K562 (cell line): ENCODE data around the gene HCAR1. TPM values are rescaled to one million over a fixed set of nuclear protein-coding genes. Genes with fewer than 3 reads are reported as not detected.

ENCODE experiments used
- BDP1 ChIP-seq: IDR thresholded peaks from 3 replicates; pipeline ENCODE4 v1.6.1; 2011; ENCODE audit not compliant: insufficient read length, insufficient read depth
- C11orf30 ChIP-seq: fragments of 450-650 bp; IDR thresholded peaks from 2 replicates; pipeline ENCODE4 v1.6.1; 2016; ENCODE audit warnings: low read depth, mild to moderate bottlenecking
- CBX1 ChIP-seq: sonication (generic); IDR thresholded peaks from 2 replicates; pipeline ENCODE4 v1.6.1; 2016; ENCODE audit warnings: antibody characterized with exemption, low read depth, mild to moderate bottlenecking
- CBX5 ChIP-seq: IDR thresholded peaks from 2 replicates; pipeline ENCODE4 v1.6.1; 2014; ENCODE audit warnings: low read depth, borderline replicate concordance
- DMBX1 ChIP-seq: fragments of 250-450 bp; sonication (Bioruptor Pico); IDR thresholded peaks from 2 replicates; pipeline ENCODE4 v1.8.0; 2022; ENCODE audit warnings: inconsistent platforms, mild to moderate bottlenecking, moderate library complexity, borderline replicate concordance
- FOXK1 ChIP-seq: sonication (generic); formaldehyde crosslinking; IDR thresholded peaks from 2 replicates; pipeline ENCODE4 v1.8.0; 2022; ENCODE audit warnings: missing genetic modification reagents, mild to moderate bottlenecking, borderline replicate concordance
- GATAD2B ChIP-seq: fragments of 450-650 bp; IDR thresholded peaks from 2 replicates; pipeline ENCODE4 v1.6.1; 2017; ENCODE audit warnings: mild to moderate bottlenecking, borderline replicate concordance
- HEY1 ChIP-seq: fragments of 250-450 bp; sonication (Bioruptor Pico); IDR thresholded peaks from 2 replicates; pipeline ENCODE4 v1.5.0; 2020; ENCODE audit warnings: mild to moderate bottlenecking, moderate library complexity, borderline replicate concordance
- HMGN3 ChIP-seq: IDR thresholded peaks from 2 replicates; pipeline ENCODE4 v1.6.1; 2011; ENCODE audit warnings: borderline replicate concordance, low read depth, mild to moderate bottlenecking, mixed read lengths, low read length; ENCODE audit not compliant: insufficient read length; ENCODE audit errors: extremely low read depth
- HNRNPH1 ChIP-seq: fragments of 200-400 bp; formaldehyde crosslinking; optimal IDR thresholded peaks from 2 replicates; pipeline ENCODE3; 2017; ENCODE audit warnings: low read depth, mild to moderate bottlenecking, low read length, moderate library complexity
- MEF2D ChIP-seq: conservative IDR thresholded peaks from 2 replicates; pipeline ENCODE4 v1.6.1; 2016; ENCODE audit warnings: low read depth, missing genetic modification characterization, missing compliant biosample characterization
- NR3C1 ChIP-seq: sonication (generic); formaldehyde crosslinking; IDR thresholded peaks from 2 replicates; pipeline ENCODE4 v1.8.1; 2022; ENCODE audit warnings: missing genetic modification reagents
- NR4A1 ChIP-seq, 2 experiments: fragments of 250-450 bp in 1 of 2; fragments of 450-650 bp in 1 of 2; sonication (Bioruptor Pico) in 1 of 2; IDR thresholded peaks; 2 replicates each; pipeline versions ENCODE4 v1.4.0 to v1.6.1; 2016 to 2020; ENCODE audit warnings: mild to moderate bottlenecking in 2 of 2, missing compliant biosample characterization in 1 of 2, missing genetic modification characterization in 1 of 2, moderate library complexity in 1 of 2
- POLR2G ChIP-seq: fragments of 200-400 bp; formaldehyde crosslinking; IDR thresholded peaks from 2 replicates; pipeline ENCODE4 v1.6.1; 2017; ENCODE audit warnings: low read depth, mild to moderate bottlenecking, antibody characterized with exemption, low read length, moderate library complexity
- RBM14 ChIP-seq: fragments of 200-400 bp; formaldehyde crosslinking; IDR thresholded peaks from 2 replicates; pipeline ENCODE4 v1.6.1; 2018; ENCODE audit warnings: low read depth, mild to moderate bottlenecking, low read length, moderate library complexity, borderline replicate concordance; ENCODE audit not compliant: insufficient read depth
- TBP ChIP-seq: optimal IDR thresholded peaks from 2 replicates; pipeline ENCODE3; 2011; ENCODE audit warnings: low read depth, low read length, improper control_type of control experiment
- U2AF2 ChIP-seq: fragments of 200-400 bp; formaldehyde crosslinking; optimal IDR thresholded peaks from 2 replicates; pipeline ENCODE3; 2017; ENCODE audit warnings: low read depth, mild to moderate bottlenecking, low read length
- XRCC3 ChIP-seq: fragments of 450-650 bp; IDR thresholded peaks from 2 replicates; pipeline ENCODE4 v1.6.1; 2017; ENCODE audit warnings: mild to moderate bottlenecking, moderate library complexity
- ZNF174 ChIP-seq: fragments of 250-450 bp; sonication (Bioruptor Pico); IDR thresholded peaks from 2 replicates; pipeline ENCODE4 v1.4.0; 2020; ENCODE audit warnings: mild to moderate bottlenecking
- ZNF217 ChIP-seq: sonication (generic); formaldehyde crosslinking; IDR thresholded peaks from 2 replicates; pipeline ENCODE4 v1.8.0; 2022; ENCODE audit warnings: mild to moderate bottlenecking, missing genetic modification reagents
- ZNF551 ChIP-seq: fragments of 250-450 bp; sonication (Bioruptor Pico); IDR thresholded peaks from 2 replicates; pipeline ENCODE4 v1.5.0; 2021; ENCODE audit warnings: mild to moderate bottlenecking, moderate library complexity
- polyA plus RNA-seq, 8 experiments: library from polyadenylated mRNA; depleted of rRNA in 4 of 8; stranded (reverse) in 5 of 8; unstranded in 3 of 8; fragments of >200 nt; fragmentation: Nextera tagmentation in 2 of 8; fragmentation: Illumina TruSeq in 1 of 8; extraction: Ambion mirVana in 2 of 8; extraction: Trizol in 1 of 8; gene quantifications; 2 replicates each; pipeline versions ENCODE4 v1.2.1 to v1.2.3, GENCODE V29; 2011 to 2014; ENCODE audit warnings: inconsistent platforms in 1 of 8, missing spikeins in 1 of 8
- total RNA-seq, 7 experiments: library from RNA; depleted of rRNA in 6 of 7; stranded (reverse); fragments of >200 nt in 6 of 7; fragmentation: Illumina TruSeq in 2 of 7; extraction: Trizol in 2 of 7; gene quantifications; 2 replicates each; pipeline versions ENCODE4 v1.2.1 to v1.2.3, GENCODE V29; 2011 to 2021; ENCODE audit warnings: low replicate concordance in 1 of 7
- TF ChIP-seq, protein P1 (sequence below): fragments of 150-350 bp; conservative IDR thresholded peaks from 2 replicates; pipeline ENCODE4 v1.6.1; 2014; ENCODE audit warnings: low read length
- TF ChIP-seq, protein P2 (sequence below): fragments of 250-450 bp; sonication (Bioruptor Pico); IDR thresholded peaks from 2 replicates; pipeline ENCODE4 v1.9.0; 2021; ENCODE audit warnings: mild to moderate bottlenecking, inconsistent platforms

HCAR1 gene
- total and polyA plus RNA-seq, 9 of the 15 experiments (the other 6 are each of a cell fraction or from before 2014, with no cell fraction given), result not detected

DNA sequence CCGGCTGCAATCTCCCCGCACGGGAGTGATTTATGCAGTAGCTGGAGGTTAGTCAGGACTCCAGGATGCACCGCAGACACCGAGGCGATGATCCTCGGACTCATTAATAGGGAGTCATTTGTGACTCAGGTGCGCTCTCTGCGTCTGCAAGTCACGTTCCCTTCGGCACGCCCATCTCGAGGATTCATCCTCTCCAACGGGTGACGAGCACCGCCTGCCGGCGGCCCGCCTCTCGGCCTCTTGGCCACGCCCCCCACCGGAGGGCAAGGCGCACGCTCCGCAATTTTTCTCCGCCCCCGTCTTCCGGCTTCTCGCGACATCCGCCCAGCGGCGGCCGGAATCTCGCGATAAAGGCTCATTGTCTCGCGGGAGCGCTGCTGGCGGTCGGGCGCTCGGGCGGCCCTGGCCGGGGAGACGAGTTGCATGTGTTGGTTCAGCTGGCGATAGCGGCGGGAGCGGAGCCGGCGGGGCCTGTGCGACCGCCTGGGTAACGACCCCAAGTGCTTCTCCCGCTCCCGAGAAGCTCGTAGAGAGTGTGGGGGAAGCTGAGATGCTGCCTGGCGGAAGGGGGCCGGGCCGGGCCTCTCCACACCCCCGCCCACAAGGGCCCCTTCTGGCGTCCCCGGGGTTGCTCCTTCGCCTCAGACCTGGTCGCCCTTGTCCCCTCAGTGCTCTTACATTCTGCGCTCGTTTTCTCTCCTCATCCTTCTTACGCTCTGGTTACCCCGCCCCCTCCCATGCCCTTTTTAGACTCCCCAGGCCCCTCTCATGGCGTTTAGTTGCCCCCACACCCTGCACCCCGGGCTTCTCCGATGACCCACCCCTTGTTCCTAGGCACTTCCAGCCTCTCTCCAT, 22.0 kb upstream of the HCAR1 start, which contains the start of gene DENR (continued):
- TF ChIP-seq, protein P1, sequence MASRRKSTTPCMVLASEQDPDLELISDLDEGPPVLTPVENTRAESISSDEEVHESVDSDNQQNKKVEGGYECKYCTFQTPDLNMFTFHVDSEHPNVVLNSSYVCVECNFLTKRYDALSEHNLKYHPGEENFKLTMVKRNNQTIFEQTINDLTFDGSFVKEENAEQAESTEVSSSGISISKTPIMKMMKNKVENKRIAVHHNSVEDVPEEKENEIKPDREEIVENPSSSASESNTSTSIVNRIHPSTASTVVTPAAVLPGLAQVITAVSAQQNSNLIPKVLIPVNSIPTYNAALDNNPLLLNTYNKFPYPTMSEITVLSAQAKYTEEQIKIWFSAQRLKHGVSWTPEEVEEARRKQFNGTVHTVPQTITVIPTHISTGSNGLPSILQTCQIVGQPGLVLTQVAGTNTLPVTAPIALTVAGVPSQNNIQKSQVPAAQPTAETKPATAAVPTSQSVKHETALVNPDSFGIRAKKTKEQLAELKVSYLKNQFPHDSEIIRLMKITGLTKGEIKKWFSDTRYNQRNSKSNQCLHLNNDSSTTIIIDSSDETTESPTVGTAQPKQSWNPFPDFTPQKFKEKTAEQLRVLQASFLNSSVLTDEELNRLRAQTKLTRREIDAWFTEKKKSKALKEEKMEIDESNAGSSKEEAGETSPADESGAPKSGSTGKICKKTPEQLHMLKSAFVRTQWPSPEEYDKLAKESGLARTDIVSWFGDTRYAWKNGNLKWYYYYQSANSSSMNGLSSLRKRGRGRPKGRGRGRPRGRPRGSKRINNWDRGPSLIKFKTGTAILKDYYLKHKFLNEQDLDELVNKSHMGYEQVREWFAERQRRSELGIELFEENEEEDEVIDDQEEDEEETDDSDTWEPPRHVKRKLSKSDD, result peak; percentile 100
- TF ChIP-seq ZNF551 (CRISPR knock-in tag), result no peak
- TF ChIP-seq CBX5, result no peak
- 0 out of 2 replicates have a peak, but pooled peaks have one; percentile 32 for TF ChIP-seq GATAD2B
- no peak for TF ChIP-seq ZNF217 (CRISPR knock-in tag)
- no peak for TF ChIP-seq U2AF2
- TF ChIP-seq NR4A1 (CRISPR knock-in tag; IDR thresholded peaks at IDR 0.05), result no peak
- no peak for TF ChIP-seq NR4A1 (tag; IDR thresholded peaks at IDR 0.05)
- TF ChIP-seq NR3C1 (CRISPR knock-in tag), result no peak
- 0 out of 2 replicates have a peak, but pooled peaks have one; percentile 35 for TF ChIP-seq RBM14
- no peak for TF ChIP-seq HNRNPH1
- TF ChIP-seq, protein P2, sequence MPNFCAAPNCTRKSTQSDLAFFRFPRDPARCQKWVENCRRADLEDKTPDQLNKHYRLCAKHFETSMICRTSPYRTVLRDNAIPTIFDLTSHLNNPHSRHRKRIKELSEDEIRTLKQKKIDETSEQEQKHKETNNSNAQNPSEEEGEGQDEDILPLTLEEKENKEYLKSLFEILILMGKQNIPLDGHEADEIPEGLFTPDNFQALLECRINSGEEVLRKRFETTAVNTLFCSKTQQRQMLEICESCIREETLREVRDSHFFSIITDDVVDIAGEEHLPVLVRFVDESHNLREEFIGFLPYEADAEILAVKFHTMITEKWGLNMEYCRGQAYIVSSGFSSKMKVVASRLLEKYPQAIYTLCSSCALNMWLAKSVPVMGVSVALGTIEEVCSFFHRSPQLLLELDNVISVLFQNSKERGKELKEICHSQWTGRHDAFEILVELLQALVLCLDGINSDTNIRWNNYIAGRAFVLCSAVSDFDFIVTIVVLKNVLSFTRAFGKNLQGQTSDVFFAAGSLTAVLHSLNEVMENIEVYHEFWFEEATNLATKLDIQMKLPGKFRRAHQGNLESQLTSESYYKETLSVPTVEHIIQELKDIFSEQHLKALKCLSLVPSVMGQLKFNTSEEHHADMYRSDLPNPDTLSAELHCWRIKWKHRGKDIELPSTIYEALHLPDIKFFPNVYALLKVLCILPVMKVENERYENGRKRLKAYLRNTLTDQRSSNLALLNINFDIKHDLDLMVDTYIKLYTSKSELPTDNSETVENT (CRISPR knock-in tag), result 0 out of 2 replicates have a peak, but pooled peaks have one; percentile 20
- TF ChIP-seq HMGN3, result peak; percentile 81
- no peak for TF ChIP-seq BDP1
- no peak for TF ChIP-seq HEY1 (CRISPR knock-in tag)
- peak; percentile 75 for TF ChIP-seq C11orf30
- TF ChIP-seq XRCC3, result no peak
- TF ChIP-seq ZNF174 (CRISPR knock-in tag), result no peak
- no peak for TF ChIP-seq DMBX1 (CRISPR knock-in tag)
- TF ChIP-seq CBX1, result peak; percentile 77; the same call in 1 of the 2 replicates
- peak; percentile 99 for TF ChIP-seq POLR2G
- no peak for TF ChIP-seq MEF2D (tag)
- TF ChIP-seq FOXK1, result no peak
- TF ChIP-seq TBP, result peak; percentile 84
